HepG2 (cell line): ENCODE measurements around the gene CLHC1.

Source experiments
- ARHGAP35 ChIP-seq: sonication (generic); formaldehyde crosslinking; IDR thresholded peaks from 2 replicates; pipeline ENCODE4 v1.9.0; 2022; ENCODE audit warnings: mild to moderate bottlenecking, inconsistent platforms, moderate library complexity, missing genetic modification reagents, borderline replicate concordance
- CTCF ChIP-seq: sonication (generic); formaldehyde crosslinking; IDR thresholded peaks from 2 replicates; pipeline ENCODE4 v1.5.0; 2020; ENCODE audit warnings: mild to moderate bottlenecking, missing genetic modification reagents, moderate library complexity
- ISL2 ChIP-seq: sonication (generic); formaldehyde crosslinking; IDR thresholded peaks from 2 replicates; pipeline ENCODE4 v1.5.0; 2020; ENCODE audit warnings: missing genetic modification reagents
- NCOA1 ChIP-seq: sonication (generic); formaldehyde crosslinking; IDR thresholded peaks from 2 replicates; pipeline ENCODE4 v1.9.0; 2021; ENCODE audit warnings: missing genetic modification reagents
- POLR2A ChIP-seq, 2 experiments: IDR thresholded peaks; 2 replicates each; pipeline ENCODE4 v1.6.1; 2011; ENCODE audit warnings: low read depth in 2 of 2, low read length in 2 of 2, mild to moderate bottlenecking in 1 of 2, moderate library complexity in 1 of 2; ENCODE audit not compliant: insufficient read depth in 1 of 2
- SIN3A ChIP-seq: IDR thresholded peaks from 2 replicates; pipeline ENCODE4 v1.6.1; 2011; ENCODE audit warnings: low read depth, mild to moderate bottlenecking, control low read depth, low read length, borderline replicate concordance
- ZMYM2 ChIP-seq: sonication (generic); formaldehyde crosslinking; IDR thresholded peaks from 2 replicates; pipeline ENCODE4 v1.8.0; 2022; ENCODE audit warnings: mild to moderate bottlenecking, missing genetic modification reagents
- ZNF644 ChIP-seq: IDR thresholded peaks from 2 replicates; pipeline ENCODE4 v1.6.1; 2016; ENCODE audit warnings: low read depth
- ZNF709 ChIP-seq: sonication (generic); formaldehyde crosslinking; IDR thresholded peaks from 2 replicates; pipeline ENCODE4 v1.5.0; 2020; ENCODE audit warnings: mild to moderate bottlenecking, missing genetic modification reagents

DNA sequence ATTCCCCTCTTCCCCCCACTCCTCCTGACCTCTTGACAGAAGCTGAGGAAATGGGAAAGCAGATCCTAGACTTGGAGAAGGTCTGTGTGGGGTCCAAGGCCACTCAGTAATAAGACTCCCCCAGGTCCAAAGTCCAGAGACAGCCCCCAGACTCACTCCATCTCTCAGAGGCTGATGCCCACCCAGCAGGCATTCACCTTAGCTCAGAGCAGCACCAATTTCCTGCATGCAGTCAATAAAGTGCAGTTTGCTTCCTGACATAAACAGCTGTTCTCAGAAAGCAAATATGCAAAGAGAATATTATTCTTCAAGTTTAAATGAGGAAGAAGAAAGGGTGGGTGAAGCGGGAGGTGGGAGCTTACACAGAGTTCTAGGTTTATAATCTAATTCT, 97.8 kb downstream of the CLHC1 start:
- TF ChIP-seq ZNF644 (CRISPR knock-in tag) (no peak), ISL2 (no peak), SIN3A (no peak), ARHGAP35 (CRISPR knock-in tag) (no peak), NCOA1 (CRISPR knock-in tag) (no peak), CTCF (CRISPR knock-in tag) (no peak), ZNF709 (CRISPR knock-in tag) (no peak), ZMYM2 (CRISPR knock-in tag) (no peak), POLR2A (IDR thresholded peaks at IDR 0.05; ENCODE audit: insufficient read depth in 1 of 2, low read depth in 2 of 2, low read length in 2 of 2) (no peak)
